GM20000 (cell line): ENCODE results near the gene DHRS7.

ENCODE experiments used
- DNase-seq: peaks from one replicate; pipeline ENCODE4 v3.0.0; 2012; ENCODE audit warnings: low spot score
- CTCF ChIP-seq: IDR thresholded peaks from 2 replicates; pipeline ENCODE4 v1.5.1; 2012; ENCODE audit warnings: mild to moderate bottlenecking, control low read depth; ENCODE audit errors: extremely low read depth, missing control alignments

Gene DHRS7

GRCh38 chr14:60206837-60207533 is 41.8 kb upstream of the DHRS7 start:
- TF ChIP-seq CTCF = no peak
- DNase-seq = no peak

- TF ChIP-seq CTCF = no peak
- DNase-seq = no peak
These were observed 41.1 kb upstream of the DHRS7 start for GRCh38 chr14:60206249-60206670.

- TF ChIP-seq CTCF = no peak
- no peak for DNase-seq
These were observed 39.9 kb upstream of the DHRS7 start for GRCh38 chr14:60204843-60205774.

- no peak for TF ChIP-seq CTCF
- DNase-seq = no peak
These were observed 39.1 kb upstream of the DHRS7 start for GRCh38 chr14:60204104-60204842.

GRCh38 chr14:60199321-60199720 is 34.1 kb upstream of the DHRS7 start:
- no peak for DNase-seq
- TF ChIP-seq CTCF = no peak

GRCh38 chr14:60197629-60198303 is 32.6 kb upstream of the DHRS7 start:
- TF ChIP-seq CTCF = no peak

More at GRCh38 chr14:60197629-60198303, 32.6 kb upstream of the DHRS7 start:
- no peak for DNase-seq
